Suppressor macrophage (primary cell): ENCODE results near the gene UBE2J2.

Experiments
- DNase-seq, 4 experiments: peaks; one replicate each; pipeline ENCODE4 v3.0.0-alpha.2; 2020 to 2022

UBE2J2 gene

DNA sequence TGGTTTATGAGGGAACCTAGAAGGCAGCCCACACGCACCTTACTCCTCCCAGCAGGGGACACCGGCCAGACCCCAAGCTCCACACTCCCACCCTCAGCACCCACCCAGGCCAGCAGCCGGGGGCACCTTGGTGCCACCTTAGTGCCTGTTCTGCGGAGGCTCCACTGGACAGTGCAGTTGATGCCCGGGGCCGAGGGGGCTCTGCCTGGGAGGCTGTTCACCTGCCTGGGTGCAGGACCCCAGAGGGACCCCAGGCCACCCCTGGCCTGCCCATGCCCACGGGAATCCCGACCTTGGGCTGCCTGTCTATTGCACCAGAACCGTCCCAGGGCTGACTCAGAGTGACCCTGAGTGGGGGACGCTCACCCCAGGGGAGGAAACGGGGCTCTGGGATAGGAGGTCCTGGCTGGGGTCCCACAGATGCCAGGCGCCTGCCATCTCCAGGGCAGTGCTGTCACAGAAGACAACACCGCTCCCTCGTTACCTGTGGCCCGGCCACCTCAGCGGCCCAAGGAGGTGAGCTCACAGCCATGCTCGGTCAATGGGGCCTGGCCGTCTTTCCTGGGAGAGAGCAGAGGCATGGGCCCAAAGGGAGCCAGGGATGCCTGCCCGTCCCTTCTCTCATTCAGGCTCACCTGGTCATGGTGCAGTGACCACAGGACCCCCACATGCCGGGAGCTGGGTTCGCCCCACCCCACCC is 7.3 kb upstream of the UBE2J2 start:
- DNase-seq, result no peak

DNA sequence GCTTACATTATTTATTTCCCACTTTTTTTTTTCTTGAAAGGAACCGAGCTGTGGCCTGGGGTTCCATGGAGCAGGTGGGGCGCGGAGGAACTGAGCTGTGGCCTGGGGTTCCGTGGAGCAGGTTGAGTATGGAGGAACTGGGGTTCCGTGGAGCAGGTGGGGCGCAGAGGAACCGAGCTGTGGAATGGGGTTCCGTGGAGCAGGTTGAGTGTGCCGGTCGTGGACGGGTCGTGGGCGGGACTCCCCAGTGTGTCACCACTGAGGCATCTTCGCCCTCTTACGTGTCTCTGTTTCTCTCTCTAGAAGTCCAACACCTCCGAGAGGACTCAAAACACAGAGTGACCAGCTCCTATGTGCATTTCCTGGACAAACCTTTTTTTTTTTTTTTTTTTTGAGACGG is 5.4 kb upstream of the UBE2J2 start:
- no peak for DNase-seq

DNA sequence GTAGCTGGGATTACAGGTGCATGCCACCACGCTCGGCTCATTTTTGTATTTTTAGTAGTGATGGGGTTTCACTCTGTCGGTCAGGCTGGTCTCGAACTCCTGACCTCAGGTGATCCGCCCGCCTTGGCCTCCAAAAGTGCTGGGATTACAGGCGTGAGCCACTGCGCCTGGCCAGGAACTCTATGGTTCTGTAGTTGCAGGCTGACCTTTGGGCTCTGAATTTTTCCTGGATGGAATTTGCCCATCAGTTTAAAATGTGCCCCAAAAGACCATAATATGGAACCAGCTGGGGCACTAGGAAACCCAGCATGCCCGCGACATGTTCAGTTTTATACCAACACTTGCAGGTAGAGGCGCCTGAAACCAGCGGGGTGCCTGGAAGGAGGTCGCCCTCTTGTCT is 5.0 kb upstream of the UBE2J2 start:
- DNase-seq, result no peak

DNA sequence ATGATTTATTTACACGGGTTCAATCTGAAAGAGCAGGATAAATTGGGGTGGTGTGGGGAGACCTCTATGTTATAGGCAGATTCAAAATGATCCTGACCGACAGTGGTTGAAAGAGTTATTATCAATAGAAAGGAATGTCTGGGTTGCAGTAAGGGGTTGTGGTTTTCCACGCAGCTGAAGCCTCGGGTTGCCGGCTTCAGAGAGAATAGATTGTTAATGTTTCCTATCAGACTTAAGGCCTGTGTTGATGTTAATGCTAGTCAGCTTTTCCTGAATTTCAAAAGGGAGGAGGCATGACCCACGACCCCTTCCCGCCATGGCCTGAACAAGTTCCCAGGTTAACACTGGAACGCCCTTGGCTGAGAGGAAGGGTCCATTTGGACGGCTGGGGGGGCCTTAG is 2.2 kb upstream of the UBE2J2 start:
- no peak for DNase-seq

DNA sequence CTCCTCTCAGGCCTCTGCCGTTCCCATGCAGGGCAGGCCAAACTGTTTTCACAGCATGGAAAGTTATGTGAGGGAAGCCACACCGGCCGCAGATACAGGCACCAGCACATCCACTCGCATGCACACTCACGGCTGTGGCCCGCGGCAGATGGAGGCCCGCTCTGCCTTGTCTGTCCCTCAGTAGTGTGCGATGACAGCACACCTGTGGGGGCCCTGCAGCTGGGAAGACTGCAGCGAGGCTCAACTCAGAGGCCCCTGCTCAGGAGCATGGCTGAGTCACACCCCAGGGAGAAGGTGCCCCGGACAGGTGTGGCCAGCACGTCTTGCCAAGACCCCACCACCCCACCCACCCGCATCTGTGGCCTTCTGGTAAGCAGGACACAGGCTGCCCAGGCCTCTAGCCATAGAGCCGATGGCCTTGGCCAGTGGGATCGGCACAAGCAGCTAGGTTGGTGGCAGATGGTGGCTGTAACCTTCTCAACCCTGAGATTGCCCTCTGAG is 1.3 kb upstream of the UBE2J2 start:
- no peak for DNase-seq

DNA sequence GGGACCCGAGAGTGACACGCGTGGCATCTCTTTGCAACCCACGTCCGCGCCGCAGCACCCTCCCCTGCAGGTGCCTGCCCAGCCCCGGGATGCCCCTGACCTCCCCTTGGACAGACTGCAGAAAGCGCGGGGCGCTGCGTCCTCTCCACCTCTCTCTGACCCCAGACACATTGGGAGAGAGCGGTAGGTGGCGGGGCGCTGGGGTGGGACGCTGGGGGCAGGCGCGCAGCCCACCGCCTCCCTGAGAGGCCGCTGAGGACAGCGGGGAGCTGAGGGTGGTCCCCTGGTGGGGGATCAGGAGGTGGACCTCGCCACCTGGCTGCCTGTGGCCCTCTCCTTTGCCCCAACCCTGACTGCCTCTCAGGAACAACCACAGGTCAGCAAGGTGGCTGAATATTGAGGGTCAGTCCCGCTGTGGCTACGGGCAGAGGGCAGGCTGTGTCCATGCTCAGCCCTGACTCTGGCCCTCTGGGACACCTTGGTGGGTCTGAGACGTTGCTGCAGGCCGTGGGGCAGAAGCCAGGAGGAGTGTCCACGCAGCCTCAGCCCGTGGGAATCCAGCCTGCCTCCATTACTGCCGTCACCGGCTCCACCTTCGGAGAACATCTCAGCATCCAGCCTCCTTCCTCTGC is 761 bp upstream of the UBE2J2 start:
- DNase-seq, result no peak

DNA sequence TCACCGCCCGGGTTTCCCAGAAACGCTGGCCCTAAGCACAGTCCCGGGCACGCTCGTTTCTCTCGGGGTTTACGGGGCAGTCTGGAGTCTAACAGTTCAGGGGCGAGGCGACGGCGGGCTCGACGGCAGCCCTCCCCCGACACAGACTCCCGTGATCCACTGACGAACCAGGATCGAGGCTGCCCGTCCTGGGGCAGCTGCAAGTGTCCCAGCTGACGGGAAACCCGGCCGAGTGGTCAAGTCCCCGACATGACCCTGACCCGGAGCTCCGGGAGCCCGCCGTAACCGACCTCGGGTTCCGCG is 494 bp downstream of the UBE2J2 start:
- DNase-seq, result peak; percentile 13 to 59 (median 40)

DNA sequence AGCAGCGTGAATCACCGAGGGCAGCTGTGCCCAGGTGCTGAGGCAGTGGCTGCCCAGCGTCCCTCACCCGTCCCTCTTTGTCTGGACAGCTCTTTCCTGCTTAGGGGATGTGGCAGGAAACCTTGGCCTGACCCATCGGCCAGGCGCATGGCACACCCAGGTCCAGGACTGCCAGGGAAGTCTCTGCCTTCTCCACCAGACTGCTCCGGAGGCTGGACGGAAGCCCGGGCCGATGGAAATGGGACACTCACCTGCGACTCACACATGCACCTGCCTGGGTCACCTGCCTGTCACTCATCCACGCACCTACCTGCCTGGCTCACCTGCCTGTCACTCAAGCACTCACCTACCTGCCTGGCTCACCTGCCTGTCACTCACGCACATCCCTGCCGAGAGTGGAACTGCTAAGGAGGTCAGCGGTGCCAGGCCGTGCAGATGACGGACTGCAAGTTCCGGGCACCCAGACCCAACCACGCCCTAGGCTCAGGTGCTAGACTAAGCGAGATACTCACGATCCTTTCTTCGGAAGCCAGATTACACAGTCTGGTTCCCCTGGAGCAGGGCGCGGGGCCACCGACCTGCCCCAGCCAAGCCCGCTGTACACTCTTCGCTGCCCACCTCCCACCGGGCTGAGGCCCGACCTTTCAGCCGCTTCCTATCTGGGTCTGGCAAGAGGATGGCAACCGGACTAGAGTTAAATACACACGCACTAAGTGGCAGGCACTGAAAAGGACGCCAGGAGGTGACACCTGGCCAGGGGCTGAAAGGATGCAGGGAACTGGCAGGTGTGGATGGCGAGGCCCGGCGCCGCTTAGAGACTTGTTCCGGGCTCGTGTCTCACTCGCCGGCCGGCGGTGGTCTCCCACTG is 1.1 kb downstream of the UBE2J2 start:
- DNase-seq, result peak in 1 of 4 experiments; percentile 4

DNA sequence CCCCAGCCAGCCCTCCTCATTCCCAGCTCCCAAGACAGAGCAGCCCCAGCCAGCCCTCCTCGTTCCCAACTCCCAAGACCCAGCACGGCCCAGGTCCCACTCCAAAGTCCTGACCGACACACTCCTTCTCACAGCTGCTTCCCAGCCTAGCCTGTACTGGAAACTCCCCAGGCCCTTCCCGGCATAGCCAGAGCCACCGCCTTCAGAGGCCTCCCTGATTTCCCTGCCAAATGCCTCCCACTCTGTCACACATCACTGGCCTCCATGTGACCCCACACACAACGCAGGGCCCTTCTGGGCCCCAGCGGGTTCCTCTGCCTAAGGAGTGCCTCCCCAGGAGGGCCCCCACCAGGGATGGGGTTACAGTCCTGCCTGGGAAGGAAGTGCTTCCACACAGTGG is 2.8 kb downstream of the UBE2J2 start:
- DNase-seq, result no peak

DNA sequence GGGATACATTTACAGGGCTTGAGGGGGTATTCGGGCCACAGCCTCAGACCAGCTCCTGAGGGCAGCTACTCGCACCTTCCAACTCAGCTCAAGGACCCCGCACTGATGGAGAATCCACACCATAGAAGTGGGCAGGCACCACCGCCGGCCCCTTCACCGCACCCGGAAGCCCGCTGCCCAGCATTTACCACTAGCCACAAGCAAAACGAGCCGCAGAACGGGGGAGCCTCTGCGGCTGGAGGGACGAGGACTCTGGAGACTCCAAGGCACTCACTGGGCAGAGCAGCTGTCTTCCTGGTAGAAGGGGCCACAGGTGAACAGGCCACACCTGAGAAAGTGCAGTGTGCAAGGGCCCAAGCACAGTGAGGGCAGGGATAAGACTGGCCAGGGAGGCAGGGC is 5.4 kb downstream of the UBE2J2 start:
- DNase-seq, result no peak

DNA sequence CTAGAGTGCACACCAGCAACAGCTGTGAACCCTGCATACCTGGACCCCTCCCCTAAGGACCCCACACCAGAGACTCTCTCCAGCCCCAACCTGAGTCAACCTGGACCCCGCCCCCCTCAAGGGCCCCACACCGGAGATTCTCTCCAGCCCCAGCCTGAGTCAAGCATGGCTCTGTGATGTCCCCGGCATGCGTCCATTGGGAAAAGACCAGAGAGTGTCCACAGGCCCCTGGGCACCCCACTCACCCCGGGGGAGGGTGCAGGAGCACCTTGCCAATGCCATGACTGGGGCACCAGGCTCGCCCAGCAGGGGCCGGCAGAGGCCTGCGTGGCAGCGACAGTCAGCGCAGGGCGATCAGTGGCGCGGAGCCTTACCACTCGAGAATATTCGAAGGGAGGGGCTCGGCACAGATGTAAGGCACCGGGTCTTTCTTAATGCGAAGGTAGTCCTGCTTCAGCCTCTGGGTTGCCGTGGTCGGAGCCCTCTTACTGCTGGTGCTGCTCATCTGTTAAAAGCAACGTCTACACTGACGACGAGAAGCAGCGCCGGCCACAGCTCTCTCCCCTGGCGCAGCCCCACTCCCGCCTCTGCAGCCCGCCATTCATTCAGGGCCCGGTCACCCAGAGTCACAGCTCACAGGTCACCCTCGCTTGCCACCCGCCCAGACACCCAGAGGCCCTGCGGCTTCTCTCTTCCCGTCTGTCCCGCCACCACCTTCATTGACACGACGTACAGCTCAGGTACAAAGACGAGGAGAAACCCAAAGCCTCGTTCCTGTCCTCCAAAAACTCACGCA is 6.0 kb downstream of the UBE2J2 start:
- DNase-seq, result no peak

DNA sequence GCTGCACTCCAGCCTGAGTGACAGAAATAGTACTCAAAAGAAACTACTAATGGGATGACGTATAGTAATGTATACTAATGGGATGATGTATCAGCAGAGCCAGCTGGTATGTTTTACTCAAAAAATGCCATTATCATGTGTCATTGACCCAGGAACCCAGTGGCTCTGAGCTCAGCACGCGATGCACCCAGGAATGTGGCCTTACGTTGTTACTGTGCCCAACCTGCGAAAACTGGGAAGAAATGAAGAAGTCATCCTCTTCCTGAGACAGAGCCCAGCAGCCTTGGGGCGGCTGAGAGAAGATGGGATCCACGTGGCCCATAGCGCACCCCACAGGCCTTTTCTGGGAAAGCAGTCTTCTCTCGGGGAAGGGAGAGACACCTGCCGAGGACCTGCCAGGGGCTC is 8.8 kb downstream of the UBE2J2 start:
- DNase-seq, result peak in 2 of 4 experiments; percentile 15 to 37

DNA sequence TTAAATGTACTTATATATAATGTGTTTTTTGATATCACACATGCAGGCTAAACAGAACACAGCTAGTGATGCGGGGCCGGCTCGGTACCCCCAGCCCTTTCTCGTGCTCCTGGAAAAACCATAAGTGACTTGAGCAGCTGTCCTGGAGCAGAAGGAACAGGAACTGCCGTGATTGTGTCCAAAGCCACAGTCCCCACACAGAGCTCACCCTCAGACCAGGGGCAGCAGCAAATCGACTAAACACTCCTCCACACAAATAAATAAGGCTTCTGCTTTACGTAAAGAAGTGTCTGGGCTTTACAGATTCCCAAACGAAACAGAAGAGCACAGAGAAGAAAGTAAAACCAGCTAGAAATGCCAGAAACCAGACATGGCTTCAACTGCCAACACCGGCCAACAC is 9.6 kb downstream of the UBE2J2 start:
- DNase-seq, result no peak

DNA sequence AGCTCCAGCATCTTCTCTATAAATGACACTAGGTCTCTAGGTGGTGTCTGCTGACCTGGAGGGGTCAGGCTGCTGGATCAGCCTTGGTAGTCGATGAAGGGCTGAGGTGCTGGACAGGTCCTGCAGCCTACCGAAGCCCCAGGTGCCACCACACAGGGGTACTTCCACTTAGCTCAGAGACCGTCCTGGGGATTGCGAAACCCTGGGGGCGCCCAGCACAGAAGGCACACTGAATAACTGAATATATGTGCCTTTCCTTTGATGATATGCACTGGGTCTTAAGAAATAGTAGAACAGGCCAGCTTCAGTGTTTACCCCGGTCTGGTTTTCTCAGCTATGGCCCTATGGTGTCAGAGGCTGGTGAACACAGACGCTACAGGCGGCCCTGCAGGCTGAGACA is 10.9 kb downstream of the UBE2J2 start:
- DNase-seq, result no peak

DNA sequence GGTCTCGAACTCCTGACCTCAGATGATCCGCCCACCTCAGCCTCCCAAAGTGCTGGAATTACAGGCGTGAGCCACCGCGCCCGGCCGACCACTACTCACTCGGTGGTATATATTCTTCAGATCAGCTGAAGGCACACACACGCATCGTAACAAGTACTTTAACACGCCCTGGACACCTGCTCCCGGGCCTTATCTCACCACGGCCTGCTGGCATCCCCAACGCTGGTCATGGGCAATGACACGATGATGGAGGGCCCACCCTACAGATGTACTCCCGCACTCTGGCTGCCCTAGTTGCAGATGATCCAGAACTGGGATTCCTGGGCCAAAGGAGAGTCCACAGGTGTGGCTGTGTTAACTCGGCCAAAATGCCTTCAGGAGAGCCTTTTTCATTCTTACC is 11.6 kb downstream of the UBE2J2 start:
- no peak for DNase-seq

DNA sequence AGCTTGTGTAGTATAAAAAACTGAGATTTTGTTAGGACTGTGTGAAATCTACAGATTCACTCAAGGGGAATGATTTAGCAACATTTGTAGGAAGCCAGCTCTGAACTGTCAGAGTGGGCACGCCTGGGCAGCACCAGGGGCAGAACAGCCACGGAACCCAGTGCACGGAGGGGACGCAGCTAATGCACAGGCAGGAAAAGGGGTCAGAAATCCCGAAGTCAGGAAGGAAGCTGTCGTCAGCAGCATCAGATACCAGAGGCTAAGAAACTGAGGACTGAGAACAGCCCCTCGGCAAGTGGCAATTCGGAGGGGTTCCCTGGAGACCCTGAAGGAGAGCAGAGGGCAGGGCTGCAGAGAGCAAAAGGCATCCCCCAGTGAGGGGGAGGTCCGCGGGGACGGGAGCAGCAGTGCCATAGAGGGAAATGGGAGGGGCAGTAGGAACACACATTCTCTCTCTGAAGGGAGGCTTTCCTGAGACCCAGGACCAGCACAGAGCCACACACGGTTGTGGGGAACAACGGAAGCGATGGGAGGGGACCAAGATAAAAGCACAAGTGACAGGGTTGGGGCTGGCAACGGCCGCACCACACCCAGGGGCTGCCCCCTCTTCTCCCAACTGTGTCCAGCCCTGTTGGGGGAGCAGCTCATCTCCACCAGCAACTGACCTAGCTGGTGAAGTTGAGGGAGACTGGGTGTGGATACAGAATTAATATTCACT is 12.7 kb downstream of the UBE2J2 start:
- no peak for DNase-seq

DNA sequence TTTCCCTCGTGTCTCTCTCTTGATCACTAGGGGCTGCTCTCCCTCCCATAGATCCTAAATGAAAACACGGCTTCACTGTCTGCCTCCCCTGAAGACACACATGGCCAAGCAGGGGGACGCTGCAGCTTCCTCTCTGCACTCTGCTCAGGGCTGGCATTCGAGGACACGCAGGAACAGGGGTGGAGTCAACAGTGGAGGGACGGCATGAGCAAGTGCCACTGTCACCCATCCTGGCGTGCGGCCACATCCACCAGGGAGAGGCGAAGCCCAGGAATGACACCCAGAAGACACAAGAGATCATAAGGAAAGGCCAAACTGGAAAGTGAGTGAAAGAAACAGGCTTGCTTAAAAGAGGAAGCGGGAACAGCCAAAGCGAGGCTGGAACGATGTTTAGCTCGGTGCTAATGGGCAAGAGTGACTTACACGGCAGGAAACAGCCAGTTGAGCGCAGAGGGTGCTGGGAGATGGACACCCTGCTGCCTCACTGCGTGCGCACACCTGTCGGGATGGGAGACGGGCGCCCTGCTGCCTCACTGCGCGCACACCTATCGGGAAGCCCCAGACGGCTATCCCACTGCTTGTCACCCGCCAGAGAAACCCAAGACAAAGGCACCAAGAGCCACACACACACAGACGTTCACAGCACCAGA is 13.6 kb downstream of the UBE2J2 start:
- DNase-seq, result peak; percentile 44 to 58 (median 54)

DNA sequence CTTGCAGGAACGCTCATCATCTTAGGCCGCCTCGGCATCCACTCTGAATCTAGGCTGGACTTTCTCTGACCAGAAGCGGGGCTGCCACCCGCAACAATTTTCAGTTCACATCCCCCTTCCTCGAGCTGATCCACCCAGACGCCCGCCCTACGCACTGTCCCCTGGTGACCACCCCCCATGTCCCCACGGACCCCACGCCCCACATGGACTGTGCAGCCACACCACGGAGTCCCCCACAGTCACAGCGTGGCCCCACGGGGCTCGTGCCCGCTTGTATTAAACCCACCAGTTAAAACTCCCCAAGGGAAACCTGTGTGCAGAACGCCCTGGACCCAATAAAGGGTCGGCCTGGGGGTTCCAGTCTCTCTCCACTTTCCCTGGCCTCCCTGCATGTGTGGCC is 14.1 kb downstream of the UBE2J2 start:
- DNase-seq, result no peak

DNA sequence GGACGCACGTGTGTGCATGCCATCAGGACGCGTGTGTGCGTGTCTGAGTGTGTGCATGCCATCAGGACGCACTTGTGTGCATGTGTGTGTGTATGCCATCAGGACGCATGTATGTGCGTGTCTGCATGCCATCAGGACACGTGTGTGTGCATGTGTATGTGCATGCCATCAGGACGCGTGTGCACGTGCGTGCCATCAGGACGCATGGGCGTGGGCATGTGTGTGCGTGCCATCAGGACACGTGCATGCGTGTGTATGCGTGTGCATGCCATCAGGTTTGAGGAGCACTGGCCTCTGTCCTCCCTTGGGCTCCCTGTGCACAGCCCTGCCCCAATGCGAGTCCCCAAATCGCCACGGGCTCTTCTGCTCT is 14.6 kb downstream of the UBE2J2 start:
- DNase-seq, result no peak

DNA sequence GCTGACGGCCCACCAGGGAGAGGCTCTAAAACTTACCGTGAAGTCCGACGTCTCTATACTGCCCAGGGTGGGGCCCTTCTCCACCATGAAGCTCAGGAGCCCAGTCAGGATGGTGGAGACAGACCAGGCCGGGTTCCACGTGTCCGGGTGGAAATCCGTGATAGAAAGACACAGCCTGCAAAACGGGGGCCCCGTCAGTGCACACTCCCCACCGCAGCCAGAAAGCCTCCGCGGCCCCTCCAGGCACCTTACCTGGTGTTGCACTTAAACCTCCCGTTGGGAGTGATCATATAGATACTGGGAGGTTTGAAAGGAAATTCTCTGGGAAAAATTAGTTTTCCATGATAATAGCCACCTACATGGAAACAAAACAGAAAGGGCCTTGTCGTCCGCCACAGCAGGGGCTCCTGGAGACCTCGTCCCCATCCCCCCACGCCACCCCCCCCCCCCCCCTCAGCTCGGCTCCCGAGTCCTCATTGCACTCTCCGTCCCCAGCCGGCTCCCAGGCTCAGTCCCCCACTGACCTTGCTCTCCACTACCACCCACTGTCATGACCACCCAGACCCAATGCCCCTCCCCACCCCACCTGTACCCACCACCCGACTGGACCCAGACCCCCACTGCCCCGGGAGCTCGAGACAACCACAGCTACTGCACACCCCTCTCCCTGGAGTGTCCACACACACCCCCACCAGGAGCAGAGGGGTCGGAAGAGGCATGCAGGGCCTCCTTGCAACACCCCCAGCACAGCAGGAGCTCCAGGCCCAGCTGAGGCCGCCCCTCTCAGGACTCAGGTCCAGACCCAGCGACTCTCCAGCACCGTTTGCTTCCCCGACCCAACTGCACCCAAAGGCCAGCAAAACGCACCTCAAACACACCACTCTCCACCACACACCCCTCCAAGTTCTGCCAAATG is 16.4 kb downstream of the UBE2J2 start:
- DNase-seq, result no peak

DNA sequence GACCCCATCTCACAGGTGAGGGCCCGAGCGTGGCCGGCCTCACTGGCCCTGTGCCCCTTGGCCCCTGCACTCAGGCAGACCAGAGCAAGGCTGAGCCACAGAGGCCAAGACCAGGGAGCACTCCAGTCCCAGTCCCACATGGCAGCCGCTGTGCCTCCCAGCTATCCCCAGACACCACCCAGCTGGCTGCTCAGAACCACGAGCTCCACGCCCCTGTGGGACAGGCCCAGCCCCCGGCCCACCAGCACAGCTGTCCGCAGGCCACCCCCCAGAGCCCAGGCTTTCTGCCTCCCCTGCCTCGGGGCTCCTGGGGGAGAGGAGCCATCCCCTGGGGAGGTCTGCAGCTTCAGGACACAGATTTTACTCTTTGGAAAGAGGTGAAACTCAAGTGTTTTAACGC is 18.0 kb downstream of the UBE2J2 start:
- no peak for DNase-seq
